GM12878 (cell line): ENCODE data around the gene PAQR8. TPM values are rescaled to one million over a fixed set of nuclear protein-coding genes. Genes with fewer than 3 reads are reported as not detected.

Experiments used
- ATAC-seq: fragments of 200-7000 bp; cut with Tn5 transposase; 3 replicates; pipeline ENCODE4 v1.9.1; 2020; ENCODE audit warnings: mild to moderate bottlenecking, moderate library complexity
- BruUV-seq: library from RNA; stranded (reverse); fragments of 400-500 nt; replicated peaks from 2 replicates; lab custom pipeline; 2021; lab: Mats Ljungman, UMichigan
- CTCF ChIA-PET: fragments of 300-600 bp; sonication (Branson Sonifier 250); formaldehyde crosslinking; extraction: SDS; loops from one replicate; lab custom pipeline; 2021; ENCODE audit warnings: inconsistent platforms; lab: Yijun Ruan, JAX
- POLR2A ChIA-PET: fragments of 350-600 bp; formaldehyde crosslinking; extraction: SDS; loops from one replicate; lab custom pipeline; 2021; ENCODE audit warnings: inconsistent platforms; lab: Charles Lee
- RAD21 ChIA-PET: fragments of 300-600 bp; sonication (Branson Sonifier 250); formaldehyde crosslinking; loops from one replicate; lab custom pipeline; 2023; ENCODE audit warnings: antibody characterized with exemption; ENCODE audit not compliant: unreplicated experiment; lab: Charles Lee
- SMC1A ChIA-PET: fragments of 300-600 bp; sonication (Branson Sonifier 250); formaldehyde crosslinking; loops from one replicate; lab custom pipeline; 2023; ENCODE audit not compliant: unreplicated experiment, uncharacterized antibody; lab: Charles Lee
- DNase-seq: peaks from one replicate; pipeline ENCODE4 v3.0.0-alpha.2; 2011; ENCODE audit warnings: low read depth, low spot score
- FAIRE-seq: peaks from 3 replicates; lab custom pipeline; 2011; peaks lifted over from hg19 to GRCh38; lab: Jason Lieb, UNC
- H2AFZ ChIP-seq: 2 replicates; pipeline ENCODE4 v1.6.0; 2011; ENCODE audit warnings: low read depth, low read length, control low read depth; ENCODE audit not compliant: control insufficient read depth
- H3K27ac ChIP-seq: 2 replicates; pipeline ENCODE4 v1.5.1; 2011; ENCODE audit warnings: control low read depth; ENCODE audit not compliant: control insufficient read depth, insufficient read depth
- H3K27me3 ChIP-seq, 2 experiments: replicated peaks in 1 of 2; 2 replicates each; pipeline versions ENCODE4 v1.6.0 to v1.6.1; 2011; ENCODE audit warnings: low read length in 1 of 2; ENCODE audit not compliant: control insufficient read depth in 2 of 2, insufficient read depth in 2 of 2
- H3K36me3 ChIP-seq, 2 experiments: 2 replicates each; pipeline ENCODE4 v1.5.1; 2011; ENCODE audit warnings: low read length in 1 of 2; ENCODE audit not compliant: control insufficient read depth in 2 of 2, insufficient read depth in 2 of 2
- H3K4me1 ChIP-seq: 2 replicates; pipeline ENCODE4 v1.6.1; 2011; ENCODE audit warnings: mild to moderate bottlenecking, low read length, moderate library complexity, mixed read lengths; ENCODE audit not compliant: control insufficient read depth, insufficient read depth
- H3K4me2 ChIP-seq: 2 replicates; pipeline ENCODE4 v1.6.0; 2011; ENCODE audit warnings: control low read depth; ENCODE audit not compliant: control insufficient read depth, insufficient read depth
- H3K4me3 ChIP-seq: fragments of 200-600 bp; sonication (generic); 2 replicates; pipeline ENCODE4 v1.5.1; 2016
- H3K79me2 ChIP-seq: 2 replicates; pipeline ENCODE4 v1.6.0; 2011; ENCODE audit warnings: low read length; ENCODE audit not compliant: control insufficient read depth, insufficient read depth
- H3K9ac ChIP-seq: 2 replicates; pipeline ENCODE4 v1.8.0; 2011; ENCODE audit warnings: low read length, control low read depth, mixed read lengths; ENCODE audit not compliant: control insufficient read depth, insufficient read depth
- H3K9me3 ChIP-seq: replicated peaks from 3 replicates; pipeline ENCODE4 v1.5.1; 2011; ENCODE audit warnings: mild to moderate bottlenecking, low read length; ENCODE audit not compliant: control insufficient read depth, insufficient read depth
- H4K20me1 ChIP-seq: 2 replicates; pipeline ENCODE4 v1.6.0; 2011; ENCODE audit not compliant: control insufficient read depth, insufficient read depth
- BMI1 ChIP-seq: fragments of 450-650 bp; IDR thresholded peaks from 2 replicates; pipeline ENCODE4 v1.6.1; 2016; ENCODE audit warnings: mild to moderate bottlenecking, moderate library complexity, borderline replicate concordance
- EED ChIP-seq: sonication (generic); IDR thresholded peaks from 2 replicates; pipeline ENCODE4 v1.6.1; 2016; ENCODE audit warnings: antibody characterized with exemption, low read depth
- IKZF1 ChIP-seq: fragments of 450-650 bp; conservative IDR thresholded peaks from 2 replicates; pipeline ENCODE4 v1.6.1; 2017; ENCODE audit warnings: antibody characterized with exemption, mild to moderate bottlenecking
- IKZF2 ChIP-seq, 2 experiments: fragments of 450-650 bp; IDR thresholded peaks; 2 replicates each; pipeline ENCODE4 v1.6.1; 2017; ENCODE audit warnings: mild to moderate bottlenecking in 2 of 2, moderate library complexity in 2 of 2
- PAX8 ChIP-seq: fragments of 450-650 bp; IDR thresholded peaks from 2 replicates; pipeline ENCODE4 v1.6.1; 2017; ENCODE audit warnings: mild to moderate bottlenecking, moderate library complexity
- POLR2AphosphoS5 ChIP-seq: IDR thresholded peaks from 2 replicates; pipeline ENCODE4 v1.6.1; 2011; ENCODE audit warnings: mild to moderate bottlenecking, low read length, inconsistent platforms
- RAD21 ChIP-seq: IDR thresholded peaks from 2 replicates; pipeline ENCODE4 v1.6.1; 2011; ENCODE audit warnings: mild to moderate bottlenecking, low read depth, low read length, moderate library complexity; ENCODE audit not compliant: insufficient read depth
- RELA ChIP-seq: fragments of 450-650 bp; IDR thresholded peaks from 2 replicates; pipeline ENCODE4 v1.8.0; 2014; ENCODE audit warnings: borderline replicate concordance; ENCODE audit not compliant: partially characterized antibody
- RFX5 ChIP-seq: IDR thresholded peaks from 2 replicates; pipeline ENCODE4 v1.6.1; 2011; ENCODE audit warnings: low read depth, low read length, improper control_type of control experiment
- RUNX3 ChIP-seq: IDR thresholded peaks from 2 replicates; pipeline ENCODE4 v1.6.1; 2012; ENCODE audit warnings: low read length, inconsistent platforms
- SIN3A ChIP-seq: IDR thresholded peaks from 2 replicates; pipeline ENCODE4 v1.6.1; 2012; ENCODE audit warnings: low read depth, low read length, improper control_type of control experiment
- SMAD1 ChIP-seq: fragments of 450-650 bp; IDR thresholded peaks from 2 replicates; pipeline ENCODE4 v1.6.1; 2018; ENCODE audit warnings: mild to moderate bottlenecking, low read depth; ENCODE audit not compliant: partially characterized antibody
- SMAD5 ChIP-seq: IDR thresholded peaks from 2 replicates; pipeline ENCODE4 v1.6.1; 2016; ENCODE audit warnings: antibody characterized with exemption, low read depth
- SREBF2 ChIP-seq: IDR thresholded peaks from 2 replicates; pipeline ENCODE4 v1.6.1; 2012; ENCODE audit warnings: mild to moderate bottlenecking, low read length
- WGBS: methylation state at CpG from one replicate; pipeline ENCODE4 v1.1.6; 2016; ENCODE audit warnings: low lambda C conversion rate; ENCODE audit not compliant: insufficient replicate concordance, insufficient coverage; ENCODE audit errors: missing lambda C conversion rate; 5-methylcytosine and 5-hydroxymethylcytosine counted together
- in situ Hi-C: fragments of 300-500 bp; cut with MboI; formaldehyde crosslinking; loops from 9 replicates; pipeline ENCODE4 v1.14.3; 2018; ENCODE audit warnings: mixed read lengths
- intact Hi-C: fragments of 100-400 bp; cut with micrococcal nuclease; formaldehyde crosslinking; loops from one replicate; pipeline ENCODE4 v1.14.2; 2022; ENCODE audit not compliant: unreplicated experiment
- polyA plus RNA-seq, 11 experiments: library from polyadenylated mRNA; depleted of rRNA in 4 of 11; unstranded in 6 of 11; stranded (reverse) in 5 of 11; fragments of >200 nt; fragmentation: Nextera tagmentation in 4 of 11; fragmentation: Illumina TruSeq in 1 of 11; extraction: Ambion mirVana in 4 of 11; extraction: Trizol in 1 of 11; gene quantifications; 1 replicate in 1 of 11; 2 replicates in 10 of 11; pipeline versions ENCODE4 v1.2.1 to v1.2.3, GENCODE V29; 2011 to 2016; ENCODE audit warnings: inconsistent platforms in 2 of 11, missing spikeins in 2 of 11, low read depth in 1 of 11
- total RNA-seq, 4 experiments: library from RNA; depleted of rRNA in 3 of 4; stranded (reverse); fragments of >200 nt in 3 of 4; fragmentation: Illumina TruSeq in 1 of 4; extraction: Trizol in 1 of 4; gene quantifications; 2 replicates each; pipeline versions ENCODE4 v1.2.1 to v1.2.3, GENCODE V29; 2013 to 2021
- TF ChIP-seq, protein P1 (sequence below): fragments of 450-650 bp; IDR thresholded peaks from 2 replicates; pipeline ENCODE4 v1.6.1; 2017; ENCODE audit warnings: low read depth, mild to moderate bottlenecking, moderate library complexity
- TF ChIP-seq, protein P2 (sequence below): fragments of 450-650 bp; conservative IDR thresholded peaks from 2 replicates; pipeline ENCODE4 v1.6.1; 2017; ENCODE audit warnings: mild to moderate bottlenecking, moderate library complexity

The PAQR8 gene
- total and polyA plus RNA-seq, 10 of the 15 experiments (the other 5 are each of a cell fraction or from before 2014, with no cell fraction given), result 3.9 to 22.4 (median 14.6) TPM

DNA sequence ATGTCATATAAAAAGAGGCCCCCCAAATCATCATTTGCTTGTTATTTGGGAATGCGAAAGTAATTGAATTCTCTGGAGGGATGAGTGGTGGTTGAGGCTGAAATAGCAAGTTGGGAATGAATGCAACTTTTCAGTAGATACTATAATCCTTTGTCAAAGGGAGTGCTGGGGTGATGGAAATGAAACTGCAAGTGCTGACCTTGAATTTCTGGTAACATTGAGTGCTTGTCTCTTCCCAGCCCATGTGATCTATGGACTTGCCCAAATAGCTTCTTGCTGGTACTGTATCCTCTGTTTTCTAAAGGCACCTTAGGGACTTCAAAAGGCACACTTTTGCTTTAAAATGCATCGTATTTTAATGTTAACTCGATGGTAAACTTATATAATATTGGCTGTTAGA lies 14.8 kb downstream of the PAQR8 start (continued):
- TF ChIP-seq RAD21 (no peak), SREBF2 (no peak), POLR2AphosphoS5 (no peak), SIN3A (no peak)
- TF ChIP-seq, protein P1, sequence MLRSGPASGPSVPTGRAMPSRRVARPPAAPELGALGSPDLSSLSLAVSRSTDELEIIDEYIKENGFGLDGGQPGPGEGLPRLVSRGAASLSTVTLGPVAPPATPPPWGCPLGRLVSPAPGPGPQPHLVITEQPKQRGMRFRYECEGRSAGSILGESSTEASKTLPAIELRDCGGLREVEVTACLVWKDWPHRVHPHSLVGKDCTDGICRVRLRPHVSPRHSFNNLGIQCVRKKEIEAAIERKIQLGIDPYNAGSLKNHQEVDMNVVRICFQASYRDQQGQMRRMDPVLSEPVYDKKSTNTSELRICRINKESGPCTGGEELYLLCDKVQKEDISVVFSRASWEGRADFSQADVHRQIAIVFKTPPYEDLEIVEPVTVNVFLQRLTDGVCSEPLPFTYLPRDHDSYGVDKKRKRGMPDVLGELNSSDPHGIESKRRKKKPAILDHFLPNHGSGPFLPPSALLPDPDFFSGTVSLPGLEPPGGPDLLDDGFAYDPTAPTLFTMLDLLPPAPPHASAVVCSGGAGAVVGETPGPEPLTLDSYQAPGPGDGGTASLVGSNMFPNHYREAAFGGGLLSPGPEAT, result no peak

DNA sequence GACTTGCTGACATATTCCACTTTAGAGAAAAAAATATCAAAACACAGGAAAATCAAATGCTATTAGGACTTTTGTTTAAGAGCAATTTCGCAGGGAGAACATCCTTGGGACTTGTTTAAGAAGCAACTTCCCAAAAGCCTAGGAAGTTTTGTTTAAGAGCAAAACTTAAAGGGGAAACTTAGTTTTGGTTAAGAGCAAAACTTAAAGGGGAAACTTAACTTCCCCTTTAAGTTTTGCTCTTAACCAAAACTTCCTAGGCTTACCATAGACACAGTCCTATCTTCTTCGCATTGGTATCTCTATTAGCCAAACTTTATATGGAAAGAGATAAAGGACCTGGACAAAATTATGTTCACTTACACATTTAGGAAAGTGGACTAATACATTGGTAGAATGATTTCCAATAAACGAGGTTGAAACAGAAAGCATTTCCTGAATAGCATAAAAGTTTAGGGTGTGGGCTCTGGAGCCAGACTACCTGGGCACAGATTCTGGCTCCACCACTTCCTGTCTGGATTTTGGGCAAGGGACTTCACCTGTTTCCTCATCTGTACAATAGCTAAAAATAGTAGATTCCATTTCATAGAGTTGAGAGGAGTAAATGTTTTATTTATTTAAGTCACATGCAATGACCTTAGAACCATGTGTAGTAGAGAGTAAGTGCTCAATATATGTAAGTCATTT lies 15.7 kb downstream of the PAQR8 start:
- Histone ChIP-seq H3K9me3 (peaks cover 5% of the 10 kb centered on the region; the same call in 2 of the 3 replicates), H3K79me2 (peaks cover 10% of the 10 kb centered on the region; the same call in 1 of the 2 replicates), H4K20me1 (no peaks in the 10 kb centered on the region), H3K27me3 (no peaks in the 10 kb centered on the region), H3K36me3 (peaks cover 0 to 10% of the 10 kb centered on the region in 2 experiments; a peak in 2 of 4 replicates), H3K4me3 (peak overlapping the region; percentile 3; the same call in 1 of the 2 replicates), H3K9ac (no peak overlapping the region; the same call in 1 of the 2 replicates), H3K4me2 (peak overlapping the region; percentile 76), H3K27ac (peak overlapping the region; percentile 24; the same call in 1 of the 2 replicates), H3K4me1 (peaks cover 26% of the 10 kb centered on the region), H2AFZ (no peak overlapping the region)
- 3% methylated on average over 3 of the region's 3 CpGs for WGBS
- in situ Hi-C loops, result no loop called here
- no TSS peak for BruUV-seq
- FAIRE-seq, result peak; percentile 13
- DNase-seq, result no peak
- ChIA-PET RAD21 (interaction anchor here (1.0 to 5.1 kb wide), 8 partner anchors 12 to 92 kb away, joined by 3 to 32 read pairs (median 4); no protein-coding TSS in a partner anchor), POLR2A (interaction anchor here (1.3 to 5.2 kb wide), 6 partner anchors 8 to 91 kb away, joined by 3 to 28 read pairs (median 4); no protein-coding TSS in a partner anchor), SMC1A (interaction anchor here (0.9 to 8.6 kb wide), 13 partner anchors 12 to 94 kb away, joined by 3 to 70 read pairs (median 4); partner anchors contain the start of genes MCM3 and PAQR8), CTCF (interaction anchor here (0.6 to 5.1 kb wide), 9 partner anchors 11 to 113 kb away, joined by 3 to 34 read pairs (median 4); no protein-coding TSS in a partner anchor)
- peak; percentile 67 for ATAC-seq
- TF ChIP-seq SMAD5 (no peak), IKZF1 (peak; percentile 50; the same call in 1 of the 2 replicates), EED (0 out of 2 replicates have a peak, but pooled peaks have one; percentile 25), IKZF2 (IDR thresholded peaks at IDR 0.05) (peak; percentile 22 to 48; a peak in 2 of 4 replicates), BMI1 (no peak), PAX8 (no peak), RUNX3 (peak; percentile 20; the same call in 1 of the 2 replicates), SMAD1 (no peak), RELA (no peak), RFX5 (no peak)
- TF ChIP-seq, protein P2, sequence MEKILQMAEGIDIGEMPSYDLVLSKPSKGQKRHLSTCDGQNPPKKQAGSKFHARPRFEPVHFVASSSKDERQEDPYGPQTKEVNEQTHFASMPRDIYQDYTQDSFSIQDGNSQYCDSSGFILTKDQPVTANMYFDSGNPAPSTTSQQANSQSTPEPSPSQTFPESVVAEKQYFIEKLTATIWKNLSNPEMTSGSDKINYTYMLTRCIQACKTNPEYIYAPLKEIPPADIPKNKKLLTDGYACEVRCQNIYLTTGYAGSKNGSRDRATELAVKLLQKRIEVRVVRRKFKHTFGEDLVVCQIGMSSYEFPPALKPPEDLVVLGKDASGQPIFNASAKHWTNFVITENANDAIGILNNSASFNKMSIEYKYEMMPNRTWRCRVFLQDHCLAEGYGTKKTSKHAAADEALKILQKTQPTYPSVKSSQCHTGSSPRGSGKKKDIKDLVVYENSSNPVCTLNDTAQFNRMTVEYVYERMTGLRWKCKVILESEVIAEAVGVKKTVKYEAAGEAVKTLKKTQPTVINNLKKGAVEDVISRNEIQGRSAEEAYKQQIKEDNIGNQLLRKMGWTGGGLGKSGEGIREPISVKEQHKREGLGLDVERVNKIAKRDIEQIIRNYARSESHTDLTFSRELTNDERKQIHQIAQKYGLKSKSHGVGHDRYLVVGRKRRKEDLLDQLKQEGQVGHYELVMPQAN, result no peak
- intact Hi-C loops, result no loop called here
